Activated naive CD8-positive, alpha-beta T cell treated with anti-CD3 and anti-CD28 coated beads, Interleukin-2, amount 10 ng/mL, durations not matched to agents 7 days and 5 days (primary cell): Measurements from ENCODE around the gene SHISA3. TPM values are rescaled to one million over a fixed set of nuclear protein-coding genes. Genes with fewer than 3 reads are reported as not detected.
"Not testable (repeated sequence)": the region's sequence is repeated elsewhere in the genome, so short reads cannot be mapped to it uniquely, and the experiment has no call there.

Experiments used
- ATAC-seq: fragments of 150-1000 bp; cut with Tn5 transposase; one replicate; pipeline ENCODE4 v1.10.0; 2021; ENCODE audit warnings: low read depth, moderate library complexity
- POLR2A ChIA-PET: fragments of 350-600 bp; sonication (Branson Sonifier 250); formaldehyde crosslinking; loops from one replicate; lab custom pipeline; 2021; ENCODE audit warnings: antibody characterized with exemption; lab: Charles Lee
- DNase-seq: peaks from one replicate; pipeline ENCODE4 v3.0.0; 2021
- H3K27ac Mint-ChIP-seq: one replicate; pipeline ENCODE4 v1.8.0; 2022; ENCODE audit warnings: mild to moderate bottlenecking, mixed read lengths
- H3K27me3 Mint-ChIP-seq: one replicate; pipeline ENCODE4 v1.8.0; 2022; ENCODE audit warnings: mild to moderate bottlenecking, moderate library complexity, mixed read lengths
- H3K36me3 Mint-ChIP-seq: one replicate; pipeline ENCODE4 v1.8.0; 2021; ENCODE audit warnings: mild to moderate bottlenecking, mixed read lengths
- H3K4me1 Mint-ChIP-seq: one replicate; pipeline ENCODE4 v1.8.0; 2021; ENCODE audit warnings: mixed read lengths
- H3K4me3 Mint-ChIP-seq: one replicate; pipeline ENCODE4 v1.8.0; 2022; ENCODE audit warnings: mild to moderate bottlenecking, moderate library complexity, mixed read lengths
- H3K9me3 Mint-ChIP-seq: one replicate; pipeline ENCODE4 v1.8.0; 2021; ENCODE audit warnings: mixed read lengths
- total RNA-seq, 2 experiments: library from RNA; stranded (reverse); gene quantifications; one replicate each; pipeline ENCODE4 v1.2.3, GENCODE V29; 2021

SHISA3 gene
- total RNA-seq, 2 experiments from 2014 or later = 0.64 to 0.85 TPM

- H3K9me3 Mint-ChIP-seq = no peaks in the 10 kb centered on the region
Observed at GRCh38 chr4:42369489-42369888, 27.8 kb upstream of the SHISA3 start.

GRCh38 chr4:42371305-42372252, 25.7 kb upstream of the SHISA3 start:
- Mint-ChIP-seq H3K36me3 (no peaks in the 10 kb centered on the region), H3K4me1 (no peaks in the 10 kb centered on the region), H3K27ac (no peak overlapping the region), H3K4me3 (no peak overlapping the region), H3K9me3 (no peaks in the 10 kb centered on the region), H3K27me3 (peaks cover 18% of the 10 kb centered on the region)
- ATAC-seq = no peak
- no peak for DNase-seq
- POLR2A ChIA-PET = no interaction called here

More at GRCh38 chr4:42369489-42369888, 27.8 kb upstream of the SHISA3 start:
- peaks cover 16% of the 10 kb centered on the region for H3K27me3 Mint-ChIP-seq
- no peaks in the 10 kb centered on the region for H3K4me1 Mint-ChIP-seq
- H3K27ac Mint-ChIP-seq = no peak overlapping the region
- no peak overlapping the region for H3K4me3 Mint-ChIP-seq
- POLR2A ChIA-PET = no interaction called here
- H3K36me3 Mint-ChIP-seq = no peaks in the 10 kb centered on the region
- no peak for DNase-seq
- ATAC-seq = no peak

- H3K27ac Mint-ChIP-seq, H3K4me1 Mint-ChIP-seq, DNase-seq, ATAC-seq, H3K36me3 Mint-ChIP-seq, H3K9me3 Mint-ChIP-seq, H3K4me3 Mint-ChIP-seq, POLR2A ChIA-PET: not testable (repeated sequence)
- H3K27me3 Mint-ChIP-seq = peaks cover 18% of the 10 kb centered on the region
Observed at GRCh38 chr4:42372303-42372702, 25.0 kb upstream of the SHISA3 start.

GRCh38 chr4:42377497-42377896, 19.8 kb upstream of the SHISA3 start:
- Mint-ChIP-seq H3K9me3 (no peaks in the 10 kb centered on the region), H3K27ac (no peak overlapping the region), H3K27me3 (peaks cover 35% of the 10 kb centered on the region), H3K36me3 (no peaks in the 10 kb centered on the region), H3K4me3 (no peak overlapping the region), H3K4me1 (no peaks in the 10 kb centered on the region)
- DNase-seq (no peak), ATAC-seq (no peak)
- POLR2A ChIA-PET = no interaction called here

- ATAC-seq = no peak
- H3K9me3 Mint-ChIP-seq = no peaks in the 10 kb centered on the region
- no peak overlapping the region for H3K4me3 Mint-ChIP-seq
- H3K36me3 Mint-ChIP-seq = no peaks in the 10 kb centered on the region
- H3K27me3 Mint-ChIP-seq = peaks cover 31% of the 10 kb centered on the region
- H3K27ac Mint-ChIP-seq = no peak overlapping the region
- POLR2A ChIA-PET = no interaction called here
- no peak for DNase-seq
- no peaks in the 10 kb centered on the region for H3K4me1 Mint-ChIP-seq
Observed at GRCh38 chr4:42381666-42382065, 15.6 kb upstream of the SHISA3 start.

- POLR2A ChIA-PET = no interaction called here
- Mint-ChIP-seq H3K27ac (no peak overlapping the region), H3K9me3 (no peaks in the 10 kb centered on the region), H3K36me3 (no peaks in the 10 kb centered on the region), H3K4me1 (no peaks in the 10 kb centered on the region), H3K4me3 (no peak overlapping the region), H3K27me3 (peaks cover 18% of the 10 kb centered on the region)
- ATAC-seq (no peak), DNase-seq (no peak)
Observed at GRCh38 chr4:42385516-42385915, 11.8 kb upstream of the SHISA3 start.

GRCh38 chr4:42390622-42391354, 6.5 kb upstream of the SHISA3 start:
- Mint-ChIP-seq H3K4me3 (no peak overlapping the region), H3K27me3 (peaks cover 23% of the 10 kb centered on the region), H3K9me3 (no peaks in the 10 kb centered on the region), H3K4me1 (no peaks in the 10 kb centered on the region), H3K36me3 (no peaks in the 10 kb centered on the region), H3K27ac (no peak overlapping the region)
- POLR2A ChIA-PET = no interaction called here
- DNase-seq (no peak), ATAC-seq (no peak)

- Mint-ChIP-seq H3K36me3 (no peaks in the 10 kb centered on the region), H3K9me3 (no peaks in the 10 kb centered on the region), H3K27ac (no peak overlapping the region), H3K27me3 (peaks cover 25% of the 10 kb centered on the region), H3K4me1 (peaks cover under 1% of the 10 kb centered on the region), H3K4me3 (no peak overlapping the region)
- no peak for ATAC-seq
- no peak for DNase-seq
- POLR2A ChIA-PET = no interaction called here
Observed at GRCh38 chr4:42391355-42391664, 6.0 kb upstream of the SHISA3 start.

- H3K27me3 Mint-ChIP-seq = peaks cover 29% of the 10 kb centered on the region
- H3K9me3 Mint-ChIP-seq = no peaks in the 10 kb centered on the region
Observed at GRCh38 chr4:42391981-42392380, 5.3 kb upstream of the SHISA3 start.

GRCh38 chr4:42392436-42392835, 4.9 kb upstream of the SHISA3 start:
- DNase-seq = no peak

More at GRCh38 chr4:42391981-42392380, 5.3 kb upstream of the SHISA3 start:
- Mint-ChIP-seq H3K4me1 (peaks cover 7% of the 10 kb centered on the region), H3K27ac (no peak overlapping the region), H3K36me3 (no peaks in the 10 kb centered on the region), H3K4me3 (no peak overlapping the region)
- POLR2A ChIA-PET = no interaction called here
- DNase-seq (no peak), ATAC-seq (no peak)

GRCh38 chr4:42395595-42395994, 1.7 kb upstream of the SHISA3 start:
- POLR2A ChIA-PET = no interaction called here

More at GRCh38 chr4:42392436-42392835, 4.9 kb upstream of the SHISA3 start:
- Mint-ChIP-seq H3K36me3 (no peaks in the 10 kb centered on the region), H3K9me3 (no peaks in the 10 kb centered on the region), H3K4me1 (peaks cover 11% of the 10 kb centered on the region), H3K27me3 (peaks cover 33% of the 10 kb centered on the region), H3K27ac (no peak overlapping the region), H3K4me3 (no peak overlapping the region)
- POLR2A ChIA-PET = no interaction called here
- ATAC-seq = no peak

GRCh38 chr4:42396361-42396751, 932 bp upstream of the SHISA3 start:
- H3K27me3 Mint-ChIP-seq = peaks cover 65% of the 10 kb centered on the region
- DNase-seq (no peak), ATAC-seq (no peak)
- H3K4me1 Mint-ChIP-seq = peaks cover 19% of the 10 kb centered on the region
- no peaks in the 10 kb centered on the region for H3K9me3 Mint-ChIP-seq
- POLR2A ChIA-PET = no interaction called here
- H3K4me3 Mint-ChIP-seq = peak overlapping the region; percentile 85
- H3K27ac Mint-ChIP-seq = no peak overlapping the region
- H3K36me3 Mint-ChIP-seq = no peaks in the 10 kb centered on the region

More at GRCh38 chr4:42395595-42395994, 1.7 kb upstream of the SHISA3 start:
- H3K4me1 Mint-ChIP-seq = peaks cover 19% of the 10 kb centered on the region
- H3K36me3 Mint-ChIP-seq = no peaks in the 10 kb centered on the region
- H3K9me3 Mint-ChIP-seq = no peaks in the 10 kb centered on the region
- DNase-seq (no peak), ATAC-seq (no peak)
- no peak overlapping the region for H3K4me3 Mint-ChIP-seq
- H3K27ac Mint-ChIP-seq = no peak overlapping the region
- H3K27me3 Mint-ChIP-seq = peaks cover 59% of the 10 kb centered on the region

GRCh38 chr4:42397635-42398170, 415 bp downstream of the SHISA3 start:
- DNase-seq (peak; percentile 59), ATAC-seq (peak; percentile 57)
- H3K36me3 Mint-ChIP-seq = no peaks in the 10 kb centered on the region
- H3K4me1 Mint-ChIP-seq = peaks cover 19% of the 10 kb centered on the region
- peaks cover 69% of the 10 kb centered on the region for H3K27me3 Mint-ChIP-seq
- H3K27ac Mint-ChIP-seq = no peak overlapping the region
- peak overlapping the region; percentile 85 for H3K4me3 Mint-ChIP-seq
- H3K9me3 Mint-ChIP-seq = no peaks in the 10 kb centered on the region
- POLR2A ChIA-PET = no interaction called here
